ENCODE data around the gene ADK. TPM values are rescaled to one million over a fixed set of nuclear protein-coding genes. Genes with fewer than 3 reads are reported as not detected.

ADK gene
- total RNA-seq, 1 donor from 2014 or later = 13.1 TPM

GRCh38 chr10:74733612-74734011, 582.6 kb downstream of the ADK start:
- Mint-ChIP-seq H3K27ac (ENCODE audit: unreplicated experiment) (no peak overlapping the region), H3K4me1 (ENCODE audit: unreplicated experiment) (no peaks in the 10 kb centered on the region), H3K4me3 (ENCODE audit: unreplicated experiment) (no peak overlapping the region), H3K9me3 (ENCODE audit: unreplicated experiment) (no peaks in the 10 kb centered on the region), H3K36me3 (ENCODE audit: low read depth, unreplicated experiment) (no peaks in the 10 kb centered on the region), H3K27me3 (ENCODE audit: unreplicated experiment) (no peaks in the 10 kb centered on the region)
- no peak for TF ChIP-seq CTCF (IDR thresholded peaks at IDR 0.05; ENCODE audit: unreplicated experiment)
- no peak for DNase-seq (ENCODE audit: low spot score)

- TF ChIP-seq CTCF (IDR thresholded peaks at IDR 0.05; ENCODE audit: unreplicated experiment) = no peak
- Mint-ChIP-seq H3K4me1 (ENCODE audit: unreplicated experiment) (peaks cover 6% of the 10 kb centered on the region), H3K9me3 (ENCODE audit: unreplicated experiment) (no peaks in the 10 kb centered on the region), H3K27ac (ENCODE audit: unreplicated experiment) (no peak overlapping the region), H3K4me3 (ENCODE audit: unreplicated experiment) (no peak overlapping the region), H3K36me3 (ENCODE audit: low read depth, unreplicated experiment) (no peaks in the 10 kb centered on the region), H3K27me3 (ENCODE audit: unreplicated experiment) (no peaks in the 10 kb centered on the region)
- DNase-seq (ENCODE audit: low spot score) = no peak
Measured at GRCh38 chr10:74736029-74736428, 585.0 kb downstream of the ADK start.

GRCh38 chr10:74738052-74738451, 587.0 kb downstream of the ADK start:
- H3K9me3 Mint-ChIP-seq (ENCODE audit: unreplicated experiment) = no peaks in the 10 kb centered on the region
- H3K27ac Mint-ChIP-seq (ENCODE audit: unreplicated experiment) = no peak overlapping the region
- no peaks in the 10 kb centered on the region for H3K36me3 Mint-ChIP-seq (ENCODE audit: low read depth, unreplicated experiment)
- no peaks in the 10 kb centered on the region for H3K27me3 Mint-ChIP-seq (ENCODE audit: unreplicated experiment)
- peaks cover 6% of the 10 kb centered on the region for H3K4me1 Mint-ChIP-seq (ENCODE audit: unreplicated experiment)
- DNase-seq (ENCODE audit: low spot score) = no peak
- no peak for TF ChIP-seq CTCF (IDR thresholded peaks at IDR 0.05; ENCODE audit: unreplicated experiment)
- H3K4me3 Mint-ChIP-seq (ENCODE audit: unreplicated experiment) = no peak overlapping the region

- DNase-seq (ENCODE audit: low spot score) = no peak
- Mint-ChIP-seq H3K4me3 (ENCODE audit: unreplicated experiment) (no peak overlapping the region), H3K27me3 (ENCODE audit: unreplicated experiment) (no peaks in the 10 kb centered on the region), H3K27ac (ENCODE audit: unreplicated experiment) (no peak overlapping the region), H3K9me3 (ENCODE audit: unreplicated experiment) (no peaks in the 10 kb centered on the region), H3K4me1 (ENCODE audit: unreplicated experiment) (peaks cover 6% of the 10 kb centered on the region), H3K36me3 (ENCODE audit: low read depth, unreplicated experiment) (no peaks in the 10 kb centered on the region)
- TF ChIP-seq CTCF (IDR thresholded peaks at IDR 0.05; ENCODE audit: unreplicated experiment) = no peak
Measured at GRCh38 chr10:74738542-74738941, 587.5 kb downstream of the ADK start.

- DNase-seq (ENCODE audit: low spot score) = peak; percentile 8
- TF ChIP-seq CTCF (IDR thresholded peaks at IDR 0.05; ENCODE audit: unreplicated experiment) = no peak
- Mint-ChIP-seq H3K27ac (ENCODE audit: unreplicated experiment) (peak overlapping the region; percentile 22), H3K4me1 (ENCODE audit: unreplicated experiment) (peaks cover 6% of the 10 kb centered on the region), H3K36me3 (ENCODE audit: low read depth, unreplicated experiment) (no peaks in the 10 kb centered on the region), H3K27me3 (ENCODE audit: unreplicated experiment) (no peaks in the 10 kb centered on the region), H3K9me3 (ENCODE audit: unreplicated experiment) (no peaks in the 10 kb centered on the region), H3K4me3 (ENCODE audit: unreplicated experiment) (no peak overlapping the region)
Measured at GRCh38 chr10:74738985-74739567, 588.1 kb downstream of the ADK start.

All from endothelial cell (in vitro differentiated cells).